NOMO-1 treated with dmso at 0.1 percent for 144 hours (cell line): ENCODE data around the gene CHRM1.
"Not testable (repeated sequence)": the region's sequence is repeated elsewhere in the genome, so short reads cannot be mapped to it uniquely, and the experiment has no call there.

Source experiments
- DNase-seq: peaks from one replicate; lab custom pipeline; 2025; ENCODE audit not compliant: unreplicated experiment; lab: John Stamatoyannopoulos, UW

CHRM1 gene, protein sequence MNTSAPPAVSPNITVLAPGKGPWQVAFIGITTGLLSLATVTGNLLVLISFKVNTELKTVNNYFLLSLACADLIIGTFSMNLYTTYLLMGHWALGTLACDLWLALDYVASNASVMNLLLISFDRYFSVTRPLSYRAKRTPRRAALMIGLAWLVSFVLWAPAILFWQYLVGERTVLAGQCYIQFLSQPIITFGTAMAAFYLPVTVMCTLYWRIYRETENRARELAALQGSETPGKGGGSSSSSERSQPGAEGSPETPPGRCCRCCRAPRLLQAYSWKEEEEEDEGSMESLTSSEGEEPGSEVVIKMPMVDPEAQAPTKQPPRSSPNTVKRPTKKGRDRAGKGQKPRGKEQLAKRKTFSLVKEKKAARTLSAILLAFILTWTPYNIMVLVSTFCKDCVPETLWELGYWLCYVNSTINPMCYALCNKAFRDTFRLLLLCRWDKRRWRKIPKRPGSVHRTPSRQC

DNA sequence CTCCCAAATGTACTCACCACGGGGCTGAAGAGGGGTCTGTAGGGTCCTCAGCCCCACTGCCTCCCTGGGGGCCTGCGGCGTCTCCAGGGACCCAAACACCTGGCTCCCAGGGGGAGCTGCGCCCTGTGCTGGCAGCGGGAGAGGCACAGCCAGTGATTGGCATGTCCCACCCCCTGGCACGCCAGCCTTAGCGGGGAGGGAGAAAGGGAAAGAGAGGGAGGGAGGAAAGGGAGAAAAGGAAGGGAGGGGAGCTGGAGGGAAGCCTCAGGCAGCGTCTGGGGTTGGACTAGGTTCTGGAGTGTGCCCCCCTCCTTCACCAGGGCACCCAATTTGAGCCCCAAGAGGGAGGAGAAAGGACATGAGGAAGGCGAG lies at the start of gene CHRM1:
Gene CHRM1 (minus strand): TSS at position 163 of the 372 bp plus-strand sequence. CDS start 10,263 bp downstream, outside the sequence.
- no peak for DNase-seq

DNA sequence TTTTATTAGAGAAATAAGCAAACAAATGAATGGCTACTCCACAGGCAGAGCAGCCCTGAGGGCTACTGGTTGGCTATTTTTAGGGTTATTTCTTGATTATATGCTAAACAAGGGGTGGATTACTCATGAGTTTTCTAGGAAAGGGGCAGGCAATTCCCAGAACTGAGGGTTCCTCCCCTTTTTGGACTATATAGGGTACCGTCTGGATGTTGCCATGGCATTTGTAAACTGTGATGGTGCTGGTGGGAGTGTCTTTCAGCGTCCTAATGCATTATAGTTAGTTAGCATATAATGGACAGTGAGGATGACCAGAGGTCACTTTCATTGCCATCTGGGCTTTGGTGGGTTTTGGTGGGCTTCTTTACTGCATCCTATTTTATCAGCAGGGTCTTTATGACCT lies 44.4 kb upstream of the CHRM1 start:
- DNase-seq, result no peak

DNA sequence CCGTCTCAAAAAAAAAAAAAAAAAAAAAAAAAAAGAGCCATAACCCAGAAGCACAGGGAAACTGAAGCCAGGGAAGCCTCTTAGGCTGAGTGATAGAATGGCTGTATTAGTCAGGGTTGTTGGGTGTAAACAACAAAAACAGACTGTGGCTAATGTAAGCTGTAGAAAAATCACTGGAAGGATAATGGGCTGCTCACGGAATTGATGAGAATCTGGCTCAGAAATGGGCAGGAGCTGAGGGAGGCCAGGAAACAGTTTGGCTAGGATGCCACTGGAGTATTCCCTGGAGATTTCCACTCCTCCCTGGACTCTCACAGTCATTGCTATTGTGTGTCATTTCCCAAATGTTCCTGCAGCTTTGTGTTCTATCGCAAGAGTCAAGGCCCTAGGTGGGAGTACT lies 41.2 kb upstream of the CHRM1 start:
- no peak for DNase-seq

DNA sequence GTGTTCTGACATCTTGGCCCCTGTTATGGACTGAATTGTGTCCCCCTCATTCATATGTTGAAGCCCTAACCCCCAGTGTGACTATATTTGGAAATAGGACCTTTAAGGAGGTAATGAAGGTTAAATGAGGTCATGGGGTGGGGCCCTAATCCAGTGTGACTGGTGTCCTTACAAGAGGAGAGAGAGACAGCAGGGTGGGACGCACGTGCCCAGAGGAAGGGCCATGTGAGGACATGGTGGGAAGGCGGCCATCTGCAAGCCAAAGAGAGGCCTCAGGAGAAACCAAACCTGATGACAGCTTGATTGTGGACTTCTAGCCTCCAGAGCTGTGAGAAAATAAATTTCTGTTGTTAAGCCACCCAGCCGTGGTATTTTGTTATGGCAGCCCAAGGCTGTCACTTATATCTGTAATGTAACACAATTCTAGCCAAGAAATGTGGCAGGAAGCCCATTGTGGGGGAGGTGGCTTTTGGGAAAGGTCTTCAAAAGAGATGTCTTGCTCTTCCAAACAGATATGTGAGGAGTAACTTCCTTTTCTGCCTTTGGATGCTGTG lies 39.9 kb upstream of the CHRM1 start:
- DNase-seq, result no peak

DNA sequence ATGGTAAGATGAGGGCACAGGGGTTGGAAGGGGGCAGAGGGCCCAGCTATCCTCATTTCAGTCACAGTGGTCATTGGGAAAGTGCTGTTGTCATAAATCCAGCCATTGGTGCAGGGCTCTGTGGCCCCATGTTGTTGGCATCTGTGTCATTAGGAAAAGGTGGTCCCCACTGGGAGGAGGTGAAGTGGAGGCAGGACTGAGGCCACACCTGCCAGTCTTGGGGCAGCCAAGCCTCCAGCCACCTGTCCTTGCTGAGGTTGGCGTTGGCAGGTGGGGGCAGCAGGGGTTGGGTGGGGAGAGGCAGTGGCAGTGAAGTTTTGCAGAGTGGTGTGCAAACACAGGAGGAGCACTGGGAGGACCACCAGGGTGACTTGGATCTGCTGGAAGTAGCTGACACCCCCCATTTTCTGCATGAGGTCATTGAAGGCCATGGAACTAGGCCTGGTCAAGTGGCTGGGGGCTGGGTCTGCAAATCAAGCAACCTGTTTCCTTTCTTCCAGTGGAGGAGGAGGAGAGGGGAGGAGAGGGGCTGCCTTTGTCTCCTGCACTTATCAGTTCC lies 38.3 kb upstream of the CHRM1 start:
- no peak for DNase-seq

DNA sequence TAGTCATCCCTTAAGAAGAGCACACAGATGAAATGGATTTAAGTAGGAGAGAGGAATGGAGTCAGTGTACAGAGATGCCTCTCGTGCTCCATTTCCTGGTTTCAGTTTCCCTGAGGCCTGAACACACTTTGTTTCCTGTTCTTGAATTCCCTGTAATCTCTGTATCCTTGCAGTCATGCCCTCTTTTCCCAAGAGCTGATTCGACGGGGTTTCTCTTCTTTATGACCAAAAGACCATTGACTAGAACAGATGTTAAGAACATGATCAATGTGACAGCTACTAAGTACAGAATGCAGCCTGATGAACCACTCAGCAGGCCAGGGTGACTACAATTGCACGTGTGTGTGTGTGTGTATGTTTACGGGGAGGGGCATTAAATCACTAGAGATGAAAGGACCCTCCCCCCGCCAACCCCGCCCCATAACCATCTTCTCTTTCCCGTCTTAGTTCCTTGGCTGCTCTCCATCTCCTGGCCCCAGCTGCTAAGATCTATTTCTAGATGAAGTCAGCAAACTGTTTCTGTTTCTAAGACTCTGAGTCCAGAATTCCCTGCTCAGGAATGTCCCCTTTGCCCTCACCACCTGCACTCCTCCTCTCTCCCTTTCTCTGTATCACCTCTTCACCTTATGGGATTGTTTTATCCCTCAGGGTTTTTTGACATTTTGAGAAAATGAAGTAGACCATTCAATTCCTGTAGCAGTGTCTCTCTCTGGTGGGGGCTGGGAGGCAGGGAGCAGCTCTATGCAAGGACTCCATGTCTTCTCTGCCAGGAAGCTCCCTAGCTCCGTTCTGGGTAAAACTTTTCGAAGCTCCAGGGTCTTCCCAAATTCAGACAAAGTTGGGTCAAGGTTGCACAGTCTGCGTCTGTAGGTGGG lies 37.6 kb upstream of the CHRM1 start:
- DNase-seq, result no peak

DNA sequence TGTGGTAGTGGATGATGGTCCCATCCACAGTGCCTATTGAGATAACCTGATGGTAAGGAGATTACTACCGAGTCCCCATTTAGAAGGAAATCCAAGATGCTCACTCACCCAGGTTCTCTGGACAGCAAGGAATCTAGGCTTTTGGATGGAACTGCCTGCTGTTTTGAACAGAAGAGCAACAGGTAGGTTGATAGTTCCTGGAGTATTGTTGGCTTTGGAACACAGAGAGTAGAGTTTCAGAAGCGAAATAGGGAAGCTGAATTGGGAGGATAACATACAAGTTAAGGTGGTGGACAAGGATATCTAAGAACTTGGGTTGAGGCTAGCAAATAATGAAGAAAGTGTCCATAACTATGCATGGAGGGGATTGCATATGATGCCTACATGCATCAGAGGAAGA lies 36.0 kb upstream of the CHRM1 start:
- no peak for DNase-seq

DNA sequence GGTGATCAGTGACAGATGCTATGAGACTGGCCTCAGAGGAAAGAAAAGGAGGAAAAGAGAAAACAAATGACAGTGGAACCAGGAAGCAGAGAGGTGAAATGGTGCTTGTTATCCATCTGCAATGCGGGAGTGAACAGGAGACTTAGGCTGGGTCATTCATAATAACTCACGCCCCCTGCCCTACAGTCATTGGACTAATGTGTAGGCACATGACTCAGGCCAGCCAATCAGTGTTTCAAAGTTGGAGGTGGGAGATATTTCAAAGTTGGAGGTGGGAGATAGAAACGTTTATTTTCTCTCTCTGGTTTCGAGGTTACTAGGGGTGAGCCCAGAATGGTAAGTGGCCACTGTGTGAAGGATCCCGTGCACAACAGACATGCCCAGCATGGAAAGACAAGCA lies 33.3 kb upstream of the CHRM1 start:
- no peak for DNase-seq

DNA sequence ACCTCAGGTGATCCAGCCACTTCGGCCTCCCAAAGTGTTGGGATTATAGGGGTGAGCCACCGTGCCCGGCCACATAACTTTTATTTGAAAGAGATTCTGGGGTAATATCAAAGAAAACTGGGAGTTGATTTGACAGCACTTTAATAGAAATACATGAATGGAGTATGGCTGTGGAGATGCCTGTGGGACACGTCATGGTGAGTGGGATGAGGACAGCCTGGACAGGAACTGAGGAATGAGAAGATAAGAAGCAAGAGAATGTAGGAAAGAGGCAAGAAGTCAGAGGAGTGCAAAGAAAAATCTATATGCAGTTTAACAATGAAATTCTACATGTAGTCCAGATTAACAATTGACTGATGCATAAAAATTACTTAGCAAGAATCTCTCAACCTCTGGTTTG lies 32.6 kb upstream of the CHRM1 start:
- DNase-seq, result no peak

DNA sequence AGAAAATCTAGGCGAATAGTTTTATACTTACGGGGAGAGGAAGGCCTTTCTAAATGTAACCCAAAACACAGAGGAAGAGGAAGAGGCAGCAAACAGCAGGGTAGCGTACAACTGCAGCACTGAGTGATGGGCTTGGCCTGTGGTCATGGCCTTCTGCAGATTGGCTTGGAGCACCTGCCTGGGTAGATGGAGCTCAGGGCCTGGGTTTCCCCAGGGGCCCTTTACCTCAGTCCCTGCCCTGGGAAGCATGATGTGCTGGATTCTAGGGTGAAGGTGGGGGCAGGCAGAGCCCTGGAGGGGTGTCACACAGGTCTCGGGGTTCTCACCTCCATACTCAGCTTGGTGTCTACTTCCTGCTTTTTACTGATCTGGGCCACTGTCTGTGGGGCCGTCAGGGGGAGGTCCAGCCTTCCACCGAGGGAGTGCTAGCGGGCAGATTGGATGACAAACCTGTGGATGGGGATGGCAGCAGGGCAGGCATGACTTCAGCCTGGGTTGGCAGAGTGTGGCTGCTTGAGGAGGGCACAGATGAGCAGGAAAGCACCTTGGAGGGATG lies 27.7 kb upstream of the CHRM1 start:
- DNase-seq, result no peak

DNA sequence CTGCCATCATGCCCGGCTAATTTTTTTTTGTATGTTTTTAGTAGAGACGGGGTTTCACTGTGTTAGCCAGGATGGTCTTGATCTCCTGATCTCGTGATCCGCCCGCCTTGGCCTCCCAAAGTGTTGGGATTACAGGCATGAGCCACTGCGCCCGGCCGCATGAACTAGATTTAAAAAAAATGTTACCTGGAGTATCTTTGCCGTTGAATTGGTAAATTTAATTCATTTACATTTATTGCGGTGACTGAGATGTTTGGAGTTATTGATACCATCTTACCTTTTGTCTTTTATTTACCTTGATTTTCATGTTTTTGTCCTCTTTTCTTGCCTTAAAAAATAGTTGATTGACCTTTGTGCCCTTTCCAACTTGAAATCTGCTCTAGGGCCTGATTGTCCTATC lies 24.4 kb upstream of the CHRM1 start:
- not testable (repeated sequence) for DNase-seq

DNA sequence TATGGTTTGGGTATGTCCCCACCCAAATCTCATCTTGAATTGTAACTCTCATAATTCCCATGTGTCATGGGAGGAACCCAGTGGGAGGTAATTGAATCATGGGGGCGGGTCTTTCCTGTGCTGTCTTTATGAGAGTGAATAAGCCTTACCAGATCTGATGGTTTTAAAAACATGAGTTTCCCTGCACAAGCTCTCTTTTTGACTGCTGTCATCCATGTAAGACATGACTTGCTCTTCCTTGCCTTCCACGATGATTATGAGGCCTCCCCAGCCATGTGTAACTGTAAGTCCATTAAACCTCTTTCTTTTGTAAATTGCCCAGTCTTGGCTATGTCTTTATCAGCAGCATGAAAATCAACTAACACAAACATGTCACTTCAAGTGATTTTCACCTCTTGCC lies 16.4 kb upstream of the CHRM1 start:
- DNase-seq, result not testable (repeated sequence)

DNA sequence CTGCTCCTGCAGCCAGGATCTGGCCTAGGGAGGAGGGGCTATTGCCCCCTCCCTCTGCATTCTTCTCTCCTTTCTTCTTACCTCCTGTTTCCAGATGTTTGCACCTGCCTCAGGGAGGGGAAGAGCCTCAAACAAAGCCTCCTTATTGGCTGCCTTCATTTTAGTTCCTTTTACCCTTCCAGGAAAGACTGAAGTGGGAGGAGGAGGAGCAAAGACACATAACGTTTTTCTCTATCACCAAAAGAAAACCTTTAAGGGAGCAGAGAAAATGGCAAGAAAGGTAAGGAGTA lies 13.3 kb upstream of the CHRM1 start:
- no peak for DNase-seq

DNA sequence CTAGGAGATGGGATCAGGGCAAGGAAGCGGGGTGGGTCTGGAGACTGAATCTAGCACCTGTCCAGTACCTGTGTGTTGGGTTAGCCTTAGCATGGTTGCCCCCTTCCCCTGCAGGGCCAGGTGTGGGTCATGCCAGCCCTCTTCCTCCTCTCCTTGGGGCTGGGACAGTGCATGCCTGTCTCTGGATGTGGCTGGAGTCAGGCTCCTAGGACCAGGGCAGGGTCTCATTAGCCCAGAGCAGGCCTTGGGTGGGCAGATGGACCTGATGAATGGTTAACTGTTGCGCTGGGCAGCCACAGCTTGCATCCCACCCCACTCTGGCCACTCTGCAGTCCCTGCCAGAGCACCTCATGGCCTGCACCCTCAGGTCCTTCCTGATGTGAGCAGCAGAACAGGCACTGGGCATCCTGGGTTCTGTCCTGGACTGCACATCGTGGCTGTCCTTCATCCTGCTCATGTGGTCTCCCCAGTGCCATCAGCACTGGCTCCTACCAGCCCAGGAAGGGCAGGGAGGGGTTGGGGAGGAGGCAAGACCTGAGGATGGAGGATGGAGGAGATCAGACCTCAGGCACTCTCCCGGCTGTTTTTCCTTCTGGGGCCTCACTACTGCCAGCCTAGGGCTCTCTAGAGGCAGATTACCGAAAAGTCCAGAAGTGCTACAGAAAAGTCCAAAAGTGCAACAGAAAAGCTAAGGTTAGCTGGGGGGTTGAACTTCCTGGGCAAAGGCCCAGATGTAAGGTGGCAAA lies 12.8 kb upstream of the CHRM1 start:
- DNase-seq, result no peak

DNA sequence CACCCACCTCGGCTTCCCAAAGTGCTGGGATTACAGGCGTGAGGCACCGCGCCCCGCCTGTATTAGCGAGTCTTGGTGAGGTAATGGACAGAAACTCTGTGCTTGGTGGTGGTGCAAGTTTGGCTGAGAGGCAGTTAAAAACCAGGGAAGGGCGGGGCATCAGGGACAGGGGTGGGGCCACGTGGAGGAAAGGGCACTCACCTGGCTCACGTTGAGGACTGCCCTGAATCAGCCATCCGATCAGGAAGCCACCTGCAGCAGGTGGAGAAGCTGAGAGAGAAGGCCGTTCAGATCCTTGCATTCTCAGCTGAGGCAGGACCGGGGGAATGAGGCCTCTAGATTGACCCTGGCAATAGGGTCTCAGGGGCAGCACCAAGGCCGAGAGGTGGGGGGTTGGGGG lies 12.1 kb upstream of the CHRM1 start:
- DNase-seq, result no peak

DNA sequence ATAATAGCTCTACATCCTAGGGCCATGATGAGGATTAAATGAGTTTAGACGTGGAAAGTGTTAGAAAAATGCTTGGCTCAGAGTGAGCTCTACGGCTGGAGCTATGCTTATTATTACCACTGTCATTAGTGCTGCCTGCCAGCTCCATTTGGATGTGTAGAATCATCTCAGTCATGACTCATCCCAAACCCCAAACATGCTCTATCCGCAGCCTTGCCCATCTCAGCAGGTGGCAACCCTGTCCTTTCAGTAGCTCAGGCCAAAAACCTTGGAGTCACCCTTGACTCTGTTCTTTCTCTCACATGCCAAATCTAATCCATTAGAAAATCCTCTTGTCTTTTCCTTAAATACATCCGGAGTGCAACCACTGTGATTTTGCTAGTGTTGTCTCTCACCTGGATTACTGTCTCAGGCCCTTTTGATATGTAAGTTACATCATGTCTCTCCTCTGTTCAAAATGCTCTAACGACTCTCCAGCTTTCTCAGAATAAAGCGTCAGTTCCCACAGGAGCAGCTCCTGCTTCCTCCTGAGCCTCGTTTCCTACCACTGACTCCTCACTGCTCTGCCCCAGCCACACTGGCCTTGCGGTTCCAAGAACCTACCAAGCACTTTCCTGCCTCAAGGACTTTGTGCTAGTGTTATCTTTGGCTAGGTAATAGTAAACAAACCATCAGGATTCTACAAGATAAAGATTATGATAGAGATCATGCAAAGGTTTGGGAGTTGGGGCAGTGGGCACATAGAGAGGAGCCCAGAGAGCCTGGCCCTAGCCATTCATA lies 10.5 kb upstream of the CHRM1 start:
- no peak for DNase-seq

DNA sequence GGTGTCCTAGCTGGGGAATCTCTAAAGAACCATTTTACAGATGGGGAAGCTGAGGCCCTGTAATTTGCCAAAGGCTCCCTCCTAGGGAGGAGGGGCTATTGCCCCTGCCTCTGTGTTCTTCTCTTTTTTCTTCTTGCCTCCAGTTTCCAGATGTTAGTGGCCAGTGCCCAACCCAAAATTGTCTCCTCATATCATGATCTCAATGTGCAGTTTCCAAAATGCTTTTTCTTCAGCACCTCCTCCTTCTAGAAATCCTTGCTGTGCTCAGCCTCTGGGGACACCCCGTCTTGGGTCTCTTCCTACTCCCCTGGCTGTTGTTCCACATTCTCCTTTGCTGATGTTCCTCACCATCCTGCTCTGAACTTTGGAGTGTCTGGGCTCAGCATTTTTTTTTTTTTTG lies 9.5 kb upstream of the CHRM1 start:
- no peak for DNase-seq

DNA sequence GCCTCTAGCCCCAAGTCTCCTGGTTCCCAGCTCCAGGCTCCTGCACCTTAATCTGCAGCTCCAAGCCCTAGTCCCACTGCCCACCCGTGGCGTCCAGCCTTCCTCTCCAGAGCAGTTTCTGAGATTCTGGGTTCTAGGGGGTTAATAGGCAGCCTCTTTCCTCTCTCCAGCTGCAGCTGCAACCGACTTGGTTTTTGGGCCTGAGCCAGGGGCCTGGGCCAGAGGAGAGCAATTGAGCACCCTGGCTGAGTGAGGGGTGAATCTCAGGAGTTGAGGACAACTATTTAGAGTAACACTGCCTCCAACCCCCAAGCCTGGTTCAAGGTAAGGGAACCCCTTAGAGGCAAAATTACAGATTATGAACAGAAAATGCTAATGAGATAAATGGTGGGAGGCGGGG lies 9.0 kb upstream of the CHRM1 start:
- DNase-seq, result no peak

DNA sequence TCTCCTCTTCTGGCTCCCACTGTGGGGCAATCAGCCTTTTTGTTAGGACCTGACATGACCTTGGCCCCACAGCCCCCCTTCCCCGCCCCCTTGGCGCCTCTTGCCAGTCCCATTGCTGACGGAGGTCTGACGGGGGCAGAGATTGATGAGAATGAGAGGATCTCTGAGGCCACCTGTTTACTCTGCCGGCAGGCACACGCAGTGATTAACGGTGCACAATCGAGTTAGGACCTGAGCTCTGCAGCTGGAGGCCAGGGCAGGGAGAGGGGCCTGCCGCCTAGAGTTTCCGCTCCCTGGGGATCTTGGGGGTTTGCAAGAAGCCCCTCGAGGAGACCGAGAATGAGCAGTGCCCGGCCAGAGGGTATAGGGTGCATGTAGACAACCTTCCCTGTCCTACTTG lies 6.8 kb upstream of the CHRM1 start:
- no peak for DNase-seq
